ENCODE results near the gene BAZ2A.

GRCh38 chr12:56568146-56568545, 62.0 kb downstream of the BAZ2A start:
- no peak for TF ChIP-seq EZH2phosphoT487 (IDR thresholded peaks at IDR 0.05; ENCODE audit: insufficient read depth, low read depth)
- TF ChIP-seq EZH2 (IDR thresholded peaks at IDR 0.05; ENCODE audit: insufficient read depth, poor library complexity, severe bottlenecking): no peak

Measured in GM23248 (cell line).